ENCODE results near the gene LINGO4.

The LINGO4 gene

GRCh38 chr1:151779852-151780251 is 25.4 kb downstream of the LINGO4 start:
- H3K36me3 ChIP-seq: no peaks in the 10 kb centered on the region
- no peak for TF ChIP-seq CTCF (IDR thresholded peaks at IDR 0.05)
- H3K27me3 ChIP-seq: no peaks in the 10 kb centered on the region
- no peaks in the 10 kb centered on the region for H3K9me3 ChIP-seq
- no peaks in the 10 kb centered on the region for H3K4me1 ChIP-seq (ENCODE audit: control insufficient read depth in 1 of 2, insufficient read depth in 1 of 2, low read depth in 1 of 2, low read length in 1 of 2)
- H3K4me3 ChIP-seq (ENCODE audit: low read depth in 1 of 2, low read length in 1 of 2): no peak overlapping the region
- H3K27ac ChIP-seq: no peak overlapping the region

GRCh38 chr1:151777317-151777716 is 27.9 kb downstream of the LINGO4 start:
- TF ChIP-seq CTCF (IDR thresholded peaks at IDR 0.05): no peak
- H3K9me3 ChIP-seq: no peaks in the 10 kb centered on the region
- H3K36me3 ChIP-seq: no peaks in the 10 kb centered on the region
- H3K27me3 ChIP-seq: no peaks in the 10 kb centered on the region
- H3K27ac ChIP-seq: no peak overlapping the region
- no peaks in the 10 kb centered on the region for H3K4me1 ChIP-seq (ENCODE audit: control insufficient read depth in 1 of 2, insufficient read depth in 1 of 2, low read depth in 1 of 2, low read length in 1 of 2)
- H3K4me3 ChIP-seq (ENCODE audit: low read depth in 1 of 2, low read length in 1 of 2): no peak overlapping the region

- Histone ChIP-seq H3K4me3 (ENCODE audit: low read depth in 1 of 2, low read length in 1 of 2) (no peak overlapping the region), H3K36me3 (no peaks in the 10 kb centered on the region), H3K27me3 (no peaks in the 10 kb centered on the region), H3K4me1 (ENCODE audit: control insufficient read depth in 1 of 2, insufficient read depth in 1 of 2, low read depth in 1 of 2, low read length in 1 of 2) (no peaks in the 10 kb centered on the region), H3K9me3 (no peaks in the 10 kb centered on the region), H3K27ac (no peak overlapping the region)
- no peak for TF ChIP-seq CTCF (IDR thresholded peaks at IDR 0.05)
Measured at GRCh38 chr1:151776665-151777062, 28.6 kb downstream of the LINGO4 start.

- no peaks in the 10 kb centered on the region for H3K27me3 ChIP-seq
- no peak overlapping the region for H3K27ac ChIP-seq
- H3K36me3 ChIP-seq: no peaks in the 10 kb centered on the region
- no peaks in the 10 kb centered on the region for H3K9me3 ChIP-seq
- TF ChIP-seq CTCF (IDR thresholded peaks at IDR 0.05): no peak
- no peak overlapping the region for H3K4me3 ChIP-seq (ENCODE audit: low read depth in 1 of 2, low read length in 1 of 2)
- H3K4me1 ChIP-seq (ENCODE audit: control insufficient read depth in 1 of 2, insufficient read depth in 1 of 2, low read depth in 1 of 2, low read length in 1 of 2): no peaks in the 10 kb centered on the region
Measured at GRCh38 chr1:151775894-151776664, 29.1 kb downstream of the LINGO4 start.

GRCh38 chr1:151774256-151774922 is 30.8 kb downstream of the LINGO4 start:
- TF ChIP-seq CTCF (IDR thresholded peaks at IDR 0.05): no peak
- no peaks in the 10 kb centered on the region for H3K9me3 ChIP-seq
- no peak overlapping the region for H3K4me3 ChIP-seq (ENCODE audit: low read depth in 1 of 2, low read length in 1 of 2)
- H3K36me3 ChIP-seq: no peaks in the 10 kb centered on the region
- H3K4me1 ChIP-seq (ENCODE audit: control insufficient read depth in 1 of 2, insufficient read depth in 1 of 2, low read depth in 1 of 2, low read length in 1 of 2): no peaks in the 10 kb centered on the region
- H3K27ac ChIP-seq: no peak overlapping the region
- no peaks in the 10 kb centered on the region for H3K27me3 ChIP-seq

Data from neutrophil (primary cell).